Measurements from ENCODE around the gene ACTRT2.

Gene ACTRT2

DNA sequence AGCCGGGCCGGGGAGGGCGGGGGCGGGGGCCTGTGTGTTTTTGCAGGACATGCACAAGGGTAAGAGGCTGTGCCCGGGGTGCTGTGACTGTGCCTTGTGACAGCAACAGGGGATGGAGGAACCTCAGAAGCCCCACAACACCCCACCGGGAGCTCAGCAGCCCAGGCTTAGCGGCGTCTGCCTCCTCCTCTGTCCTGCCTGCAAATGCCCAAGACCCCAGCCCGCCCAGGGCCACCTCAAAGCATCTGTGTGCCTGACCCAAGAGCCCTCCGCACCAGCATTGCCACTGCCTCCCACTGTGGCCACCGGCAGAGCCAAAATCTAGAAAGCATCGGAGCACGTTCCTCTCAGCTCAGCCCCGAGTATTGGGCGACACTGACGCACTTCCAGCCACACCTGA lies 2.7 kb upstream of the ACTRT2 start:
- no peak for DNase-seq (ENCODE audit: low read depth)

DNA sequence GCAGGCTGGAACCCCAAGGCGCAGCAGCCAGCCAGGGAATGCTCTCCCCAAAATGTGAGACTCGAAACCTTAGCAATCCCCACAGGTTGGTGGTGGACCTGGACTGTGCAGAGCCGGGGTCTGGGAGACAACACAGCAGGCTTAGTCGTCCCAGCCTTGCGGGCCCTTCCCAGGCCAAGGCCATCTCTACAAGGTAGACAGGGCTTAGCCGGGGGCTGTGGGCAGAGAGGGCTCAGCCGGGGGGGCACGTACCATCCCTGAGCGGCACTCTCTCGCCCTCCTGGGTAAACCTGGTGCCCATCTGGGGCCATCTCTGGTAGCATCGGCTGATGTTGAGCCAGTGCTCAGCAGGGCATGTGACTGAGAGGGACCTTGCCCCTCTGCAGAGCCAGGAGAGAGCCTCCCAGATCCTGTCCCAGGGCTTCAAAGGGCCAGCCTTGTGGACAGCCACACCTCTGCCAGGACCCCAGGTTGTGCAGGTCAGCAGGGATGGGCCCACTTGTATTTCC lies 2.2 kb upstream of the ACTRT2 start:
- DNase-seq (ENCODE audit: low read depth), result no peak

DNA sequence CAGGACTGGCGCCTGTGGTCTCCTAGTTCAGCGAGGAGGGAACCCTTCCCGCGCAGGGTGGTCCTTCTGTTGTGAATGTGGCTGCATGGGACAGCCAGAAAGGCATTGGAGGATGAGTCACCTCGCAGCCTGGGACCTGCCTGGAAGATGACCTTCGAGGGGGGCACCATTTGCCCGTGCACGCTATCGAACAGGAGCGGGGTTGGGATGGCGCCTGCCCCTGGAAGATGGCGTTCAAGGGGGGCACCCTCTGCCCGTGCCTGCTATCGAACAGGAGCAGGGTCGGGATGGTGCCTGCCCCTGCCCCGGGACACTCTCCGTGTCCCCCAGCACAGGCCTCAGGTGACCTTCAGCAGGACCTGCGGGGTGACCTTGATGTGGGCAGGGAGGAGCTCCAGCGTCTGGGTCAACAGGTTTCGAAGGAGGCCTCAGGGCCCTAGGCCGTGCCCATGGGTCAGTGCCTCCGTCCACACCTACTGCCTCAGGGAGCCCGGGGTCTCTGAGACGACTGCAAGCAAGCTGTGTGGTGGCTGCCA lies 1.7 kb upstream of the ACTRT2 start:
- no peak for DNase-seq (ENCODE audit: low read depth)

DNA sequence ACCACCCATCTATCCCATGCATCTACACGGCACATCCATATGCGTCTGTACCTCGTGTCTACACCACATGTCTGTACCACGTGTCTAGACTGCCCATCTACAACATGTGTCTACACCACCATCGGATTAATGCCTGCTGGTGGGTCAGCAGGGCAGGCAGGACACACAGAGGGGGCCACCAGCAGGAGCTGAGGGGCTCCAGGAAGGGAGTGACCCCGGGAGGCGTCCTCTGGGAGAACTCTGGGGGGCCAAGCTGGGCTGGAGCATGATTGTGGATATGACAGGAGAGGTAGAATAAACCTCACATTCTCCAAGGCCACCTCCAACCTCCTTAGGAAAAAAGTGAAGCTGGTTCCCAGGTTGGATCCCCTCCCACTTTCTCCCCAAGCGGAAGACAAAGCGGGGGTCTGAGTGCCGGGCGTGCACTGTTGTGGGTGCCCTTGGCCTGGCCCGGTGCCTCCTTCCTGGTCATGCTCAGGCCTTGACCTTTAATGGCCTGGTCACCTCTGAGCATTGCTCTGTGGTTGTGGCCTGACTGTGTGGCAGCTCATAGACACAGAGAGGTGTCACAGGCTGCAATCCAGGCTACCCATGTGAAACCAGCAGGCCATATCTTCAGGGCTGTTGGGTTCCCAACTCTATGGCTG lies 881 bp upstream of the ACTRT2 start:
- no peak for DNase-seq (ENCODE audit: low read depth)

DNA sequence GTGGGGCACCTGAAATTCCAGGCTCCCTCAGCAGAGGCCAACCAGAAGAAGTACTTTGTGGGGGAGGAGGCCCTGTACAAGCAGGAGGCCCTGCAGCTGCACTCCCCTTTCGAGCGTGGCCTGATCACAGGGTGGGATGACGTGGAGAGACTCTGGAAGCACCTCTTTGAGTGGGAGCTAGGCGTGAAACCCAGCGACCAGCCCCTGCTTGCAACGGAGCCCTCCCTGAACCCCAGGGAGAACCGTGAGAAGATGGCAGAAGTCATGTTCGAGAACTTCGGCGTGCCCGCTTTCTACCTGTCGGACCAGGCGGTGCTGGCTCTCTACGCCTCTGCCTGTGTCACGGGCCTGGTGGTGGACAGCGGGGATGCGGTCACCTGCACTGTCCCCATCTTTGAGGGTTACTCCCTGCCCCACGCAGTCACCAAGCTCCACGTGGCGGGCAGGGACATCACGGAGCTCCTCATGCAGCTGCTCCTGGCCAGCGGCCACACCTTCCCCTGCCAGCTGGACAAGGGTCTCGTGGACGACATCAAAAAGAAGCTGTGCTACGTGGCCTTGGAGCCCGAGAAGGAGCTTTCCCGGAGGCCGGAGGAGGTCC lies 634 bp downstream of the ACTRT2 start:
- DNase-seq (ENCODE audit: low read depth), result no peak

DNA sequence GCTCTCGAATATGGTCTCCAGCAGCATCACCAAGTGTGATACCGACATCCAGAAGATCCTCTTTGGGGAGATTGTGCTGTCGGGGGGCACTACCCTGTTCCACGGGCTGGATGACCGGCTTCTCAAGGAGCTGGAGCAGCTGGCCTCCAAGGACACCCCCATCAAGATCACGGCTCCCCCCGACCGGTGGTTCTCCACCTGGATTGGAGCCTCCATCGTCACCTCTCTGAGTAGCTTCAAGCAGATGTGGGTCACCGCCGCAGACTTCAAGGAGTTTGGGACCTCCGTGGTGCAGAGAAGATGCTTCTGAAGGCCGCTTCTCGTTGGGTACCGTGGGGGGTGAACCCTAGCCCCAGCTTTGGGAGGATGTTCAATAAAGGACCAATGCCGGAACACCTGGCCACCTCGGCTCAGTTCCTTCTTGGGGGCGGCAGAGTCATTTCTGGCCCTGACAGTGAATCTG lies 1.3 kb downstream of the ACTRT2 start:
- DNase-seq (ENCODE audit: low read depth), result no peak

DNA sequence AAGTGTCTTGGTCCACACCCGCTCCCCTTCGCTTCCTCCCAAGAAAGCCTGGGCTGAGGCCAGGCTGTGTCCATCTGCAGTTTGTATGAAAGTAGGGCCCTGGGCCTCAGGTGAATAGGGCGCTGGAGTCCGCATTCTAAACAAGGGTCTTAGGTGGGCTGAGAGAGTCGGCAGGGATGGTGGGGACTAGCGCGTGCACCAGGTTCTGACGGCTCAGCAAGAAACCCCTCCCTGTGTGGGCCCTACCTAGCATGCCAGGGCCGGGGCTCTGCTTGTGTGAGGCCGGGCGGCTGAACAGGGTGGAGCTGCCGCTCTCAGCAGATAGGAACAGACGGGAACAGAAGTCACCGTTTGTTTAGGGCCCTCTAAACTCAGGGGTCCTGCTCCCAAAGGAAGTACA lies 1.7 kb downstream of the ACTRT2 start:
- DNase-seq (ENCODE audit: low read depth), result no peak

DNA sequence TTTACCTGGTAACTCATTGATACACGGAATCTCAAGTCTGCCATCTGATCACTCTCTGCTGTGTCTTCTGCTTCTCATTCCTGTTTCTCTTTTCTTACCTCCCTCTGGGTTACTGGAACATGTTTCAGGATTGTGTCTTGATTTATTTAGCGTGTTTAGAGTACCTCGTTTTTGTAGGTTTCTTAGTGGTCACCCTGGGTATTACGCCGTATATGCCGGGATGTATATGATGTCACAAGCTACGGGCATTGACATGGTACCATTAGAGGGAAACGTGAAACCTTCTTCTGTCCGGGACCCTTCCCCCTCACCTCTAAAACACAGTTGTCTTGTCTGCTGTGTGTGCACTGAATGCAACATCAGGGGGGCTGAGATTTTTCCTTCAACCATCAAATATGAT lies 2.8 kb downstream of the ACTRT2 start:
- DNase-seq (ENCODE audit: low read depth), result no peak

DNA sequence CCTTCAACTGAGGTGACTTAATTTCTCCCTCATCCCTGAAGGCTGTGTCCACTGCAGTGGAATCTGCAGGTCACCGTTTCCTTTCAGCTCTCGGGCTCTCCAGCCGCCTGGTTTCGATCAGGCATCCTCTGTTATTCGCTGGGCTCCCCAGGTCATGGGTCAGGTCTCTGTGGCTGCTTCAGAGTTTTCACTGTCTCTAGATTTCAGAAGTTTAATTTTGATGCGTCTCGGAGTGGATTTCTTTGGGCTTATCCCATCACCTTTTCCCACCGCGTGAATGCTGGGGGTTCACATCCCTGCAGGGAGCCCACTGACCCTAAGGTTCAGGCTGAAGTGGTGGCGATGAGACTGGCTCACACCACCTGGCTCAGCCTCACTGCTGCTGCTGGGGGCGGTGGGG lies 3.3 kb downstream of the ACTRT2 start:
- DNase-seq (ENCODE audit: low read depth), result no peak

DNA sequence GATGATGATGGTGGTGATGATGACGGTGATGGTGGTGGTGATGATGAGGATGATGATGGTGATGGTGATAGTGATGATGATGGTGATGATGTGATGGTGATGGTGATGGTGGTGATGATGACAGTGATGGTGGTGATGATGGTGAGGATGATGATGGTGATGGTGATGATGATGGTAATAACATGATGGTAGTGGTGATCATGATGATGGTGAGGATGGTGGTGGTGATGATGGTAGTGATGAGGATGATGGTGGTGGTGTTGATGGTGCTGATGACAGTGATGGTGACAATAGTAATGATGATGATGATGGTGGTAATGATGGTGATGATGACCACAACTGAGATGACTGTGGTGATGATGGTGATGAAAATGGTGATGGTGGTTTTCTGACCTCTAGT lies 4.9 kb downstream of the ACTRT2 start:
- DNase-seq (ENCODE audit: low read depth), result no peak

DNA sequence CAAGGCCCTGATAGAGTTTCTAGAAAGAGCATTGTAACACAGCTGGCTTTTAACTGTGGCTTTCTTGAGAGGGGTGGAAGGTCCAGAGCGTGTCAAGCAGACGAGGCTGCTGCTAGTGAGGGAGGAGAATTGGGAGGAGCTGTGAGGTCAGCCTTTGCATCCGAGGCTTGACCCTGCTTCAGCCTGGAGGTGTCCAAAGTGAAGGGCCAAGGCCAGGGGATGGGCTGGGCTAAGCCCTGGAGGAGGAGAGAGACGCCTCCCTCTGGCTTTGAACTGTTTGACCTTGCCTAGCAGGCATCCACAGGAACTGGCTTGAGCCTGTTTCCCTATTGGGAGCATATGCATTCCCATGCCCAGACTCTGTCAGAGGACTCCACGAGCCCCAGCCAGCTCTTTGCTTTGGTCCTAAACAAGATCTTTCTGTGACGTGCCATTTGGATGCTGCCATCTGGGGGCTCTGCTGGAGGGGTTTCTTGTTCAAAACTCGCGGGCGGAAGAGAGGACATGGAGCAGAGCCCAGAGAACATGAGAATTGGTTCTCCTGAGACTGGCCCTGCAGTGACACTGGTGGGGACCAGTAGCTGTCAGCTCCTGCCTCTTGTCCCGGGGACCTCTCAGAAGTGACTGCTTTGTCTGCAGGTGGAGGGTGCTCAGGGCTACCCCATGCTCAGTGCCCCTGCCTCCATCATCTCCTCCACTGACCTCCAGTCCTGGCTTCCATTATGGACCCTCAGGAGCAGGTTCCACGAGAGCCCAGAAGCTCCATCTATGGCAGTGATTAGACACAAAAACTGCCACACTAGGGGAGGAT lies 5.5 kb downstream of the ACTRT2 start:
- DNase-seq (ENCODE audit: low read depth), result no peak

DNA sequence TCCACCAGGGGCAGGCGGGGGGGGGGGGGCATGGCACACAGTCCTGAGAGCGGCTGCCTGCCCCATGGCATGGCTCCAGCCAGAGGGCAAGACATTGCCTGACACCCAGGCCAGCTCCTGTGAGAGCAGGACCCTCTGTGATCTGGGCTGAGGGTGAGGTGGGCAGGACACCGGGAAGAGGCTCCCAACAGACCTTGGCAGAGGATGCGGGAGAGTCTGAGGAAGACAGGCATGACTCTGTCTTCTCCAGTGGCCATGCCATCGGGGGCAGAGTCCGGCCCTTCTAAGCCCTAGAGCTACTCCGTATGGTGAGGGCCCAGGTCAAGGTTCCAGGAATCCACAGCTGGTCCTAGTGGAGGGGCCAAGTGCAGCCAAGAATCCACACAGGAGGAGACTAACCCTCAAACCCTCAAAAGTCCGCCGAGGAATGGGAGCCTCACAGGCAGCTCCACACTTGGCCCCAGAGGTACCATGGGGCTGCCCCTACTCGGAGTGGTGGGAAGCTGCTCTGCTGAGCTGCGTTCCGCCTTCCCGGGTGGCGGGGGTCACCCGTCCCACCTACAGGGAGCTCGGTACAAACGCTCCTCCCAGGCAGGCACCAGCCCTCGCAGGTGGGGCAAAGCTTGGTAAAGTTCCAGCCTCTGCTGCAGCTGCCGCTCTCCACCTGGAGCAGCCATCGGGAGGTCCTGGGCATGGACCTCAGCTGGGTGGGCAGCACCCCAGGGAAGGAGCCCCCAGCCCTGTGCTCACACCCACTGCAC lies 6.5 kb downstream of the ACTRT2 start:
- no peak for DNase-seq (ENCODE audit: low read depth)

DNA sequence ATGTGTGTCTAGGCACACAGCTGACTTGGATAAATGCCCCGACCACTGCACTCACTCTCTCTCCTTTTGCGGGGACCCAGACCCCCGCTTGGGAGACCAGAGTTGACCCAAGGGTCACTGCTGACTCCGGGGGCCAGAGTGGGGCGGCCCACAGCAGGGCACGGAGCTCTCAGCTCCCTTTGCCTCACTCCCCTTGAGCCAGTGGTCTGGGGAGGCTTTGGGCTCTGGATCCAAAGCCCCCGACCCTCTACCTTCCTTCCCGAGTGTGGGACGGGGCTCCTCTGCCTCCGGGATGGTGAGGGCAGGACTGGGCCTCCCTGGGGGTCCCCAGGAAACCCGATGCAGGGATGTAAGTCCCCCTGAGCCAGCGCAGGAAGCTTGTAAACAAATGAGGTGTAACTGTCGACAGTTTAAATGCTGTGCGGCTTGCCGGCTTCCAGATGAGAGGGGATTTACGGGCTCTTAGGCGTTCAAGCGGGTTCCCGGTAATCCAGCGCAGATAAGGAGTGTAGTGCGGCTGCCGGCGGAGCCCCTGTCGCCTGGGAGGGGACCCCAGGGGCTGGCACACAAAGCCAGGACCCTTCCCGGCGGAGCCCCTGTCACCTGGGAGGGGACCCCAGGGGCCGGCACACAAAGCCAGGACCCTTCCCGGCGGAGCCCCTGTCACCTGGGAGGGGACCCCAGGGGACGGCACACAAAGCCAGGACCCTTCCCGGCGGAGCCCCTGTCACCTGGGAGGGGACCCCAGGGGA lies 7.4 kb downstream of the ACTRT2 start:
- no peak for DNase-seq (ENCODE audit: low read depth)

DNA sequence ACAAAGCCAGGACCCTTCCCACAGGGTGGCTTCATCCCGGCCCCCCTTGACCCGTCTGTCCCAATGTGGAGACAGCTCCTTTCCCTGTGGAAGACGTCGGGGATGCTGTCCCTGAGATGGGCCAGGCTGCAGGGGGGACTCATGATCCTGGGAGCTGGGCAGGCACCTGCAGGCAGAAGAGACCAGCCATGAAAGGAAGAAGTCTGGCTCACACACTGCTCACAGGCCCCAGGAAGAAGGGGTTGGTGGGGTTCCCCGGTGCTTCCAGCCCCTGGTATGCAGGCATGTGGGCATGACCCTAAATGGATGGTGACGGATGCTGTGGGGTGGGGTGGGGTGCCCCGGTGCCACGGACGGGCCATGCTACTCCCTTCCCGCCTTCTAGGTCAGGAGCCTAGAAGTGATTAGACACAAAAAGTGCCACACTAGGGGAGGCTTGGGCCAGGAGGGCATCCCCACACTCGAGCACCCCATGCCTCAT lies 8.3 kb downstream of the ACTRT2 start:
- DNase-seq (ENCODE audit: low read depth), result no peak

DNA sequence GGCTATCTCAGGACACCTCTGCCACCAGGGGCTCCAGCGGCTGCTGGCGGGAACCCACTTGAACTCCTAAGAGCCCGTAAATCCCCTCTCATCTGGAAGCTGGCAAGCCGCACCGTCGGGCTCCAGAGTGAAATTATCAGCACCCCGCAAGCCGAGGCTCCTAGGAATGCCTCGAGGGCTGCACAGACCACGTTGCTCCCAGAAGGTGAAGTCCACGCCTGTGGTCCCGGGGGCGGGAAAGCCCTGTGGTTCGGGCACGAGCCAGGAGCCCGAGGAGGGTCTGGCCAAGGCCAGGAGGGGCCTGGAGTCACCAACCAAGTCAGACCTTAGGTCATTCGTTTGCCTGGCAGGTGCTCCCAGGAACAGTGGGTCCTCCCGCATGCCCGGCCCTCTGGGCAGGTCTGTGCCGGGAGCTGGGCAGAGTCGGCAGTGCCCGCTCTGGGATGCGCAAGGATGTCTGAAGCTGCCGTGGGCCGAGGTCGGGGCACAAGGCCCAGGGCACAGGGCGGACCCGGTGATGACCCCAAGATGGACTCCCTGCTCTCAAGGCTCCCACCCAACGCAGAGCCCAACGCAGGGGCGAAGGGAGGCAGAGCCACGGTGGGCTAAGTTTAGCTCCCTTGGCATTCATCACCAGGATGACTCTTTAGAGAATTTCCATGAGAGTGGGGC lies 8.9 kb downstream of the ACTRT2 start:
- DNase-seq (ENCODE audit: low read depth), result no peak

DNA sequence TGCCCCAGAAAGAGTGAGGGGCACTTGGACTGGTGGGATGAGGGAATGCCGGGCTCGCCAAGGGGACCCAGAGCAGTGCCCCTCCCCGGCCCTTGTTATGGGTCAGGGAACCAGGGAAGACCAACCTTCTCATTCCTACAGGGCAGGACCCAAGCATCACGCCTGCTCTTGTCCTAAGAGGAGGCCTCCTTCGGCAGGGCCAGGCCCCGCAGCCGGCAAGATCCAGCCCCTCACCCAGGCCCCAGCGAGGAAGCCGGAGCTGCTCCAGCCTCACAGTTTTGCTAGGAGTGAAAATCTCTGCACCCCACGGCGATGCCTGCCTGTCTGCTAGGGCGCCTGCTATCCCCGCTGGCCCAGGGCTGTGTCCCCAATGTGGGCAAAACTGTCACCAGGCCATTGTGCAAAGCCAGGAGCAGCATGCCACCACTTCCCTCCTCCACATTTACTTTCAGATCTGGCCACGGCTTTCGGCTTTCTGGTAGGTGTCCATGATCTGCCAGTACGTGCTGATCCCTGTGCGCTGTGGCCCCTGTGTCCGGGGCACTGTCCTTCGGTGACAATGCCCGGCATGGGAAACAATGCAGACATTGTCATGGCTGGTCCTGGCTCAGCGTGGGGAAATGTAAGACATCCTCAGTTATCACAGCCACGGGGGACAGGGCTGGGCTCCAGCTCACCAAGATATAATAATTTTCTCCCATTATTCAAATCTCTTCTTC lies 9.6 kb downstream of the ACTRT2 start:
- no peak for DNase-seq (ENCODE audit: low read depth)

DNA sequence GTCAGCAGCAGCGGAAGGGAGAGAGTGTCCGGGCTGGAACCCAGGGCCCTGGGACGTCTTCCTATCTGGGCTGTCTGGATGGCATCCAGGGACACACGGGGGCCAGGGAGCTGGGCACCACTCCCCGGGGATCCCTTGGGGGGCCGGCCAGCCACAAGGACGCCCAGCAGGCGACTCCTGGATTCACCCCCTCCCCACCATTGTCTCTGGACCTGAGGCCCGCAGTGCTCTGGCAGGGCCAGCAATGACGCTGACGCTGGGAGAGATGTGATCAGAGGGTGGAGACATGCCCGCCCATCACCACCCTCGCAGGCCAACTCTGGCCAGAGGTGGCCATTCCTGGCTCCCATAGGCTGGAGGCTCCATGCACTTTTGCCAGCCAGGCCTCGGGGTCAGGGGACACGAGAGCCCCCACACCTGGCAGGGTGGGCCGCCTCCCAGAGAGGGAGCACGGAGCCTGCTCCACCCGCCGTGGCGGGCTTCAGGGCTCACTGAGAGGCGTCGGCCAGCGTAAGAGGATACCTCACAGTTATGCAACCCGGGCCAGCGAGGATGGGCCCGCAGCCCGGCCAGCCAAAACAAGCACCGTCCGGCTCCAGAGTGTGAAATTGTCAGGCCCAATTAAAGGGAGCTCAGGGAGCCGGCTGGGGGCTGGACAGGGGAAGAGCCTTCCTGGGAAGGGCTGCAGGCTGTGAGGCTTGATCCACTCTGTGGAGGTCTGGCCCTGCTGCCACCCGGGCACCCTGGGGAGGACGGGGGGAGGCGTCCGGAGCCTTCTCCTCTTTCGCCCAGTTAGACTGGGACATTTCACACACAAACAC lies 10.3 kb downstream of the ACTRT2 start:
- no peak for DNase-seq (ENCODE audit: low read depth)

DNA sequence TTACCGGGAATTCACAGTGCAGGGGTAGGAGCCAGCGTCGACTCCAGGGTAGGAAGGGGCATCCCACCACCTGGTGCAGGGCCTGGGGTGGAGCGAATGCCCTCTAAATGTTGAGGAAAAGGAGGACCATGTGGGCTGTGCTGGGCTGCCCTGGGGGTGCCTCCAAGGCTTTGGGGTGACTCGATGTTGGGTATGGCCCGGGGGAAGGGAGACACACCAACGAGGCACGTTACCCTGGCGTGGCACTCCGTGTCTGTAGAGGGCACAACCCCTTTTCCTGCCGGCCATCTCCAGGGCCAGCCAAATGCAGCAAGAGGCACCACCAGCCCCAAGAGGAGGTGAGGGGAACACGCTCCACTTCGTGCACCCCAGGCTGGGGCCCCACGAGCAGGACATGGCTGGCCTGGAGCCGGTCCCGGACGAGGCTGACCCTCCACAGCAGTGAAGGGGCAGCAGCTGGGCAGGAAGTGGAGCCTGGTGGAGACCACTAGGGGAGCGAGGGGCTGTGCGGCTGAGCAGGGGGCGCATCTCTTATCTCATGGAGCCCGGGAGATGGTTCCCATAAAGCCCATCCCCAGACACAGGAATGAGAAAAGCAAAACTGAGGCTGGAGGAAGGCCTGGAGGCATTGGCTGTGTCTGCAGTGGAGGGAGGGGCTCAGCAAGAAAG lies 11.2 kb downstream of the ACTRT2 start:
- DNase-seq (ENCODE audit: low read depth), result no peak
